ENCODE results near the gene ERFE. TPM values are rescaled to one million over a fixed set of nuclear protein-coding genes. Genes with fewer than 3 reads are reported as not detected.

Gene ERFE
- total and polyA plus RNA-seq, 9 of the 15 experiments (the other 6 are each of a cell fraction or from before 2014, with no cell fraction given): 0.55 to 8.2 (median 3.7) TPM

DNA sequence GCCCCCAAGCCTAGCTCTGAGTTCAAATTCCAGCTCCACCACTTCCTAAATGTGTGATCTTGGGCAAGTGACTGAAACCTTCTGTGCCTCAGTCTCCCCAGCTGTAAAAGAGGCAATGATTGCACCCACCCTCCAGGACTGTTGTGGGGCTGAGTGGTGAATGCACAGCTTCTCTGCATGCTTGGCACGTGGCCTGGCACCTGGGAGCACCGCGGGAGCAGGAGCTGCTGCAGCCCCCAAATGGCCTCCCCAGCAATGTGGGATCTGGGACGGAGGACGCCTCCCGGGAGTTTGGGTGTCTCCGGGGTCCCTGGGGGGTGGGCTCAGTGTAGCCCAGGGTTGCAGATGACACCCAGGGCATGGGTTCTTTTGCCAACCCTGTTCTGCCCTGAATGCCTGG, 18.7 kb upstream of the ERFE start:
- Histone ChIP-seq H3K79me2 (ENCODE audit: control insufficient read depth, insufficient read depth, low read length) (no peaks in the 10 kb centered on the region), H3K27ac (ENCODE audit: extremely low read depth, low read depth, low read length) (no peak overlapping the region), H3K9me1 (ENCODE audit: control insufficient read depth, insufficient read depth, low read length) (no peaks in the 10 kb centered on the region), H3K36me3 (ENCODE audit: control insufficient read depth, insufficient read depth, low read length) (no peaks in the 10 kb centered on the region), H3K4me2 (ENCODE audit: insufficient read depth, low read length) (0 out of 2 replicates have a peak overlapping the region, but pooled peaks have one; percentile 21), H2AFZ (ENCODE audit: low read depth, low read length) (peak overlapping the region; percentile 68; the same call in 1 of the 2 replicates), H3K4me1 (replicated peaks in 1 of 2; ENCODE audit: control insufficient read depth in 2 of 2, insufficient read depth in 2 of 2, low read length in 2 of 2) (peaks cover 6 to 55% of the 10 kb centered on the region in 2 experiments; a peak in 4 of 5 replicates), H4K20me1 (replicated peaks; ENCODE audit: control insufficient read depth, insufficient read depth, low read length) (peaks cover 2% of the 10 kb centered on the region; the same call in 1 of the 2 replicates), H3K27me3 (ENCODE audit: control insufficient read depth in 2 of 2, insufficient read depth in 2 of 2, low read length in 2 of 2) (peaks cover 0 to 5% of the 10 kb centered on the region in 2 experiments; a peak in 2 of 5 replicates), H3K4me3 (no peak overlapping the region), H3K9ac (ENCODE audit: insufficient read depth in 1 of 2, low read depth in 2 of 2, low read length in 2 of 2) (peak overlapping the region in 1 of 2 experiments; percentile 32; a peak in 1 of 4 replicates), H3K9me3 (replicated peaks; ENCODE audit: control insufficient read depth, insufficient read depth, low read depth, low read length) (no peaks in the 10 kb centered on the region)
- CTCF ChIA-PET (ENCODE audit: low intra/inter-chr PET ratio): interaction anchor here (1.0 to 1.1 kb wide), 2 partner anchors 281 to 284 kb away, joined by 3 read pairs; no protein-coding TSS in a partner anchor
- 43% methylated on average over 5 of the region's 7 CpGs for WGBS (ENCODE audit: insufficient coverage, low coverage, missing lambda C conversion rate)
- no TSS peak for BruUV-seq (replicated peaks)
- POLR2A ChIA-PET: no interaction called here
- in situ Hi-C loops (cut with MboI) (no loop called here), intact Hi-C loops (cut with micrococcal nuclease) (no loop called here)
- no peak for FAIRE-seq
- no peak for DNase-seq (ENCODE audit: extremely low read depth in 1 of 4, low spot score in 3 of 4)
- ATAC-seq: no peak
- TF ChIP-seq, protein P1, sequence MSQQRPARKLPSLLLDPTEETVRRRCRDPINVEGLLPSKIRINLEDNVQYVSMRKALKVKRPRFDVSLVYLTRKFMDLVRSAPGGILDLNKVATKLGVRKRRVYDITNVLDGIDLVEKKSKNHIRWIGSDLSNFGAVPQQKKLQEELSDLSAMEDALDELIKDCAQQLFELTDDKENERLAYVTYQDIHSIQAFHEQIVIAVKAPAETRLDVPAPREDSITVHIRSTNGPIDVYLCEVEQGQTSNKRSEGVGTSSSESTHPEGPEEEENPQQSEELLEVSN (IDR thresholded peaks at IDR 0.05; ENCODE audit: borderline replicate concordance in 1 of 2, extremely low read depth in 1 of 2, insufficient read depth in 1 of 2, insufficient read length in 1 of 2, low read depth in 1 of 2, low read length in 1 of 2, poor library complexity in 1 of 2, severe bottlenecking in 1 of 2): peak in 1 of 2 experiments; percentile 18
- TF ChIP-seq, protein P2, sequence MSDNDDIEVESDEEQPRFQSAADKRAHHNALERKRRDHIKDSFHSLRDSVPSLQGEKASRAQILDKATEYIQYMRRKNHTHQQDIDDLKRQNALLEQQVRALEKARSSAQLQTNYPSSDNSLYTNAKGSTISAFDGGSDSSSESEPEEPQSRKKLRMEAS (CRISPR knock-in tag; IDR thresholded peaks at IDR 0.05): peak; percentile 6; the same call in 1 of the 2 replicates
- no peak for TF ChIP-seq RBBP5 (IDR thresholded peaks at IDR 0.05; ENCODE audit: borderline replicate concordance, insufficient read depth, low read length, poor library complexity, severe bottlenecking)
- no peak for TF ChIP-seq ZNF764 (CRISPR knock-in tag; IDR thresholded peaks at IDR 0.05; ENCODE audit: low read depth)
- TF ChIP-seq, protein P3, sequence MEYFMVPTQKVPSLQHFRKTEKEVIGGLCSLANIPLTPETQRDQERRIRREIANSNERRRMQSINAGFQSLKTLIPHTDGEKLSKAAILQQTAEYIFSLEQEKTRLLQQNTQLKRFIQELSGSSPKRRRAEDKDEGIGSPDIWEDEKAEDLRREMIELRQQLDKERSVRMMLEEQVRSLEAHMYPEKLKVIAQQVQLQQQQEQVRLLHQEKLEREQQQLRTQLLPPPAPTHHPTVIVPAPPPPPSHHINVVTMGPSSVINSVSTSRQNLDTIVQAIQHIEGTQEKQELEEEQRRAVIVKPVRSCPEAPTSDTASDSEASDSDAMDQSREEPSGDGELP (CRISPR knock-in tag; IDR thresholded peaks at IDR 0.05; ENCODE audit: borderline replicate concordance): 0 out of 2 replicates have a peak, but pooled peaks have one; percentile 2
- TF ChIP-seq, protein P4, sequence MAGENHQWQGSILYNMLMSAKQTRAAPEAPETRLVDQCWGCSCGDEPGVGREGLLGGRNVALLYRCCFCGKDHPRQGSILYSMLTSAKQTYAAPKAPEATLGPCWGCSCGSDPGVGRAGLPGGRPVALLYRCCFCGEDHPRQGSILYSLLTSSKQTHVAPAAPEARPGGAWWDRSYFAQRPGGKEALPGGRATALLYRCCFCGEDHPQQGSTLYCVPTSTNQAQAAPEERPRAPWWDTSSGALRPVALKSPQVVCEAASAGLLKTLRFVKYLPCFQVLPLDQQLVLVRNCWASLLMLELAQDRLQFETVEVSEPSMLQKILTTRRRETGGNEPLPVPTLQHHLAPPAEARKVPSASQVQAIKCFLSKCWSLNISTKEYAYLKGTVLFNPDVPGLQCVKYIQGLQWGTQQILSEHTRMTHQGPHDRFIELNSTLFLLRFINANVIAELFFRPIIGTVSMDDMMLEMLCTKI (IDR thresholded peaks at IDR 0.05; ENCODE audit: partially characterized antibody): no peak
- no peak for TF ChIP-seq CREB1 (IDR thresholded peaks at IDR 0.05)
- TF ChIP-seq CREB1 (CRISPR knock-in tag; IDR thresholded peaks at IDR 0.05): 0 out of 2 replicates have a peak, but pooled peaks have one; percentile 31

All from K562 (cell line).